ENCODE data around the gene GOLGA6L10. TPM values are rescaled to one million over a fixed set of nuclear protein-coding genes. Genes with fewer than 3 reads are reported as not detected.
"Not testable (repeated sequence)": the region's sequence is repeated elsewhere in the genome, so short reads cannot be mapped to it uniquely, and the experiment has no call there.

The GOLGA6L10 gene
- total RNA-seq, 1 donor from 2014 or later = 0.30 TPM

DNA sequence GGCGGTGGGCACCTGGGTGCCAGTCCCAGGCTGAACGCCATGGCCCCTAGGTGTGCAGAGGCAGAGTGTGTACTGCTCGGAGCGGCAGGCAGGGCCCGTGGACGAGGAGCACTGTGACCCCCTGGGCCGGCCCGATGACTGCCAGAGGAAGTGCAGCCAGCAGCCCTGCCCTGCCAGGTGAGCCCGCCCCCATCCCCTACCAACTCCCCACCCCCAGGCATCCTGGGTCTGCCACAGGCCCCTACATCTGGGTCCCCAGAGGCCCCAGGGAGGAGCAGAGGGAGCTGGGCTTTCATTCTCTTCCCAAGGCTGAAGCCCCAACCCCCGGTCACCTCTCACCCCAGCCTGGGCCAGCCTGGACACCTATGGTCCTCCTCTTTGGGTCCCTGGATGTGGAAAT, 23.6 kb downstream of the GOLGA6L10 start:
- not testable (repeated sequence) for H3K27me3 ChIP-seq (ENCODE audit: insufficient read depth, low read length); DNase-seq (ENCODE audit: low read depth); H3K27ac Mint-ChIP-seq (ENCODE audit: unreplicated experiment); H3K4me1 ChIP-seq (ENCODE audit: insufficient read depth, low read length); H3K4me1 Mint-ChIP-seq (ENCODE audit: low read depth, unreplicated experiment); H2AFZ ChIP-seq (ENCODE audit: low read depth, low read length); FAIRE-seq; H3K4me3 Mint-ChIP-seq (ENCODE audit: unreplicated experiment); H3K9me3 ChIP-seq (ENCODE audit: insufficient read depth, low read depth, low read length); H3K27me3 Mint-ChIP-seq (ENCODE audit: low read depth, unreplicated experiment); H3K9ac ChIP-seq (ENCODE audit: low read length); H3K36me3 Mint-ChIP-seq (ENCODE audit: low read depth, unreplicated experiment); H3K27ac ChIP-seq (ENCODE audit: low read depth, low read length); H3K4me3 ChIP-seq (ENCODE audit: insufficient read depth, low read depth, low read length); H4K20me1 ChIP-seq (ENCODE audit: insufficient read depth, low read length); H3K4me2 ChIP-seq (ENCODE audit: low read length); H3K36me3 ChIP-seq (ENCODE audit: insufficient read depth, low read length); H3K79me2 ChIP-seq (ENCODE audit: insufficient read depth, low read length); H3K9me3 Mint-ChIP-seq (ENCODE audit: unreplicated experiment)

GRCh38 chr15:82324831-82325230, 24.4 kb downstream of the GOLGA6L10 start:
- H3K27me3 Mint-ChIP-seq (ENCODE audit: low read depth, unreplicated experiment); H3K27ac Mint-ChIP-seq (ENCODE audit: unreplicated experiment); H3K36me3 Mint-ChIP-seq (ENCODE audit: low read depth, unreplicated experiment); H3K4me1 Mint-ChIP-seq (ENCODE audit: low read depth, unreplicated experiment); H4K20me1 ChIP-seq (ENCODE audit: insufficient read depth, low read length); H3K4me2 ChIP-seq (ENCODE audit: low read length); H3K79me2 ChIP-seq (ENCODE audit: insufficient read depth, low read length); DNase-seq (ENCODE audit: low read depth); H3K9me3 ChIP-seq (ENCODE audit: insufficient read depth, low read depth, low read length); H2AFZ ChIP-seq (ENCODE audit: low read depth, low read length); H3K4me1 ChIP-seq (ENCODE audit: insufficient read depth, low read length); H3K27ac ChIP-seq (ENCODE audit: low read depth, low read length); H3K36me3 ChIP-seq (ENCODE audit: insufficient read depth, low read length); H3K4me3 Mint-ChIP-seq (ENCODE audit: unreplicated experiment); FAIRE-seq; H3K4me3 ChIP-seq (ENCODE audit: insufficient read depth, low read depth, low read length); H3K9me3 Mint-ChIP-seq (ENCODE audit: unreplicated experiment); H3K9ac ChIP-seq (ENCODE audit: low read length); H3K27me3 ChIP-seq (ENCODE audit: insufficient read depth, low read length): not testable (repeated sequence)

DNA sequence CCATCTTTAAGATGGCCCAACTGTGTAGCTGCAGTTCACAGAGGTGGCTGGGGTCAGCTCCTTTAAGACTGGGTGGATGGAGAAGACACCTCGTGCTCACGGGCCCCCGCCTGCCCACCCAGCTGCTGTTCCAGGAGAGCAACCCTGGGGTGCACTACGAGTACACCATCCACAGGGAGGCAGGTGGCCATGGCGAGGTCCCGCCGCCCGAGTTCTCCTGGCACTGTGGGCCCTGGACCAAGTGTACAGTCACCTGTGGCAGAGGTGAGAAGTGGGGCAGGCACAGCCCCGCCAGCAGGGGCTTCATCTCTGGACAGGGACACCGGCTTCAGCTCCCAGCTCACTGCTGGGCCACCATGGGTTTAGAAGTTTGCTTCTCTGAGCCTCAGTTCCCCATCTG, 26.8 kb downstream of the GOLGA6L10 start:
- H2AFZ ChIP-seq (ENCODE audit: low read depth, low read length); H3K27ac Mint-ChIP-seq (ENCODE audit: unreplicated experiment); H3K9ac ChIP-seq (ENCODE audit: low read length); H3K36me3 ChIP-seq (ENCODE audit: insufficient read depth, low read length); H3K9me3 Mint-ChIP-seq (ENCODE audit: unreplicated experiment); H3K9me3 ChIP-seq (ENCODE audit: insufficient read depth, low read depth, low read length); H3K4me2 ChIP-seq (ENCODE audit: low read length); DNase-seq (ENCODE audit: low read depth); H3K27me3 Mint-ChIP-seq (ENCODE audit: low read depth, unreplicated experiment); FAIRE-seq; H3K27me3 ChIP-seq (ENCODE audit: insufficient read depth, low read length); H3K4me1 ChIP-seq (ENCODE audit: insufficient read depth, low read length); H4K20me1 ChIP-seq (ENCODE audit: insufficient read depth, low read length); H3K4me3 Mint-ChIP-seq (ENCODE audit: unreplicated experiment); H3K36me3 Mint-ChIP-seq (ENCODE audit: low read depth, unreplicated experiment); H3K4me3 ChIP-seq (ENCODE audit: insufficient read depth, low read depth, low read length); H3K79me2 ChIP-seq (ENCODE audit: insufficient read depth, low read length); H3K27ac ChIP-seq (ENCODE audit: low read depth, low read length); H3K4me1 Mint-ChIP-seq (ENCODE audit: low read depth, unreplicated experiment): not testable (repeated sequence)

- not testable (repeated sequence) for H3K4me2 ChIP-seq (ENCODE audit: low read length); H3K27ac ChIP-seq (ENCODE audit: low read depth, low read length); H3K36me3 ChIP-seq (ENCODE audit: insufficient read depth, low read length); H3K27me3 ChIP-seq (ENCODE audit: insufficient read depth, low read length); DNase-seq (ENCODE audit: low read depth); H3K9me3 Mint-ChIP-seq (ENCODE audit: unreplicated experiment); H3K4me1 Mint-ChIP-seq (ENCODE audit: low read depth, unreplicated experiment); H2AFZ ChIP-seq (ENCODE audit: low read depth, low read length); H3K9me3 ChIP-seq (ENCODE audit: insufficient read depth, low read depth, low read length); H3K36me3 Mint-ChIP-seq (ENCODE audit: low read depth, unreplicated experiment); H3K27me3 Mint-ChIP-seq (ENCODE audit: low read depth, unreplicated experiment); H4K20me1 ChIP-seq (ENCODE audit: insufficient read depth, low read length); H3K4me1 ChIP-seq (ENCODE audit: insufficient read depth, low read length); H3K79me2 ChIP-seq (ENCODE audit: insufficient read depth, low read length); H3K9ac ChIP-seq (ENCODE audit: low read length); H3K27ac Mint-ChIP-seq (ENCODE audit: unreplicated experiment); H3K4me3 Mint-ChIP-seq (ENCODE audit: unreplicated experiment); FAIRE-seq; H3K4me3 ChIP-seq (ENCODE audit: insufficient read depth, low read depth, low read length)
Observed at GRCh38 chr15:82320861-82321260, 28.4 kb downstream of the GOLGA6L10 start.

- not testable (repeated sequence) for H3K79me2 ChIP-seq (ENCODE audit: insufficient read depth, low read length); H3K27ac ChIP-seq (ENCODE audit: low read depth, low read length); H3K36me3 Mint-ChIP-seq (ENCODE audit: low read depth, unreplicated experiment); H3K9ac ChIP-seq (ENCODE audit: low read length); H3K4me1 ChIP-seq (ENCODE audit: insufficient read depth, low read length); H3K9me3 ChIP-seq (ENCODE audit: insufficient read depth, low read depth, low read length); H3K4me3 Mint-ChIP-seq (ENCODE audit: unreplicated experiment); H3K36me3 ChIP-seq (ENCODE audit: insufficient read depth, low read length); H3K4me3 ChIP-seq (ENCODE audit: insufficient read depth, low read depth, low read length); H2AFZ ChIP-seq (ENCODE audit: low read depth, low read length); FAIRE-seq; H3K4me1 Mint-ChIP-seq (ENCODE audit: low read depth, unreplicated experiment); H4K20me1 ChIP-seq (ENCODE audit: insufficient read depth, low read length); DNase-seq (ENCODE audit: low read depth); H3K27ac Mint-ChIP-seq (ENCODE audit: unreplicated experiment); H3K4me2 ChIP-seq (ENCODE audit: low read length); H3K27me3 ChIP-seq (ENCODE audit: insufficient read depth, low read length); H3K9me3 Mint-ChIP-seq (ENCODE audit: unreplicated experiment); H3K27me3 Mint-ChIP-seq (ENCODE audit: low read depth, unreplicated experiment)
Observed at GRCh38 chr15:82319522-82320278, 29.6 kb downstream of the GOLGA6L10 start.

GRCh38 chr15:82318281-82318680, 31.0 kb downstream of the GOLGA6L10 start:
- not testable (repeated sequence) for H3K4me1 Mint-ChIP-seq (ENCODE audit: low read depth, unreplicated experiment)

More at GRCh38 chr15:82318281-82318680, 31.0 kb downstream of the GOLGA6L10 start:
- not testable (repeated sequence) for H3K36me3 Mint-ChIP-seq (ENCODE audit: low read depth, unreplicated experiment); H3K27ac ChIP-seq (ENCODE audit: low read depth, low read length); H3K79me2 ChIP-seq (ENCODE audit: insufficient read depth, low read length); H3K4me3 ChIP-seq (ENCODE audit: insufficient read depth, low read depth, low read length); H3K4me1 ChIP-seq (ENCODE audit: insufficient read depth, low read length); H3K27me3 ChIP-seq (ENCODE audit: insufficient read depth, low read length); H3K4me2 ChIP-seq (ENCODE audit: low read length); H3K9ac ChIP-seq (ENCODE audit: low read length); H3K4me3 Mint-ChIP-seq (ENCODE audit: unreplicated experiment); H2AFZ ChIP-seq (ENCODE audit: low read depth, low read length); H3K9me3 ChIP-seq (ENCODE audit: insufficient read depth, low read depth, low read length); FAIRE-seq; DNase-seq (ENCODE audit: low read depth); H3K27ac Mint-ChIP-seq (ENCODE audit: unreplicated experiment); H3K36me3 ChIP-seq (ENCODE audit: insufficient read depth, low read length); H4K20me1 ChIP-seq (ENCODE audit: insufficient read depth, low read length); H3K9me3 Mint-ChIP-seq (ENCODE audit: unreplicated experiment)
- peaks cover 10% of the 10 kb centered on the region for H3K27me3 Mint-ChIP-seq (ENCODE audit: low read depth, unreplicated experiment)

Data from astrocyte (in vitro differentiated cells and primary cell).